Nucleus accumbens (tissue), 56 donors: Measurements from ENCODE around the gene RAD50.
"Not testable (repeated sequence)": the region's sequence is repeated elsewhere in the genome, so short reads cannot be mapped to it uniquely, and the experiment has no call there.

Experiments
- DNase-seq, 56 donors: peaks; one replicate each; lab custom pipeline; 2025; lab: John Stamatoyannopoulos, UW

RAD50 gene

GRCh38 chr5:132689513-132689912 is 132.7 kb downstream of the RAD50 start:
- DNase-seq = no peak

- DNase-seq = no peak
These were observed 133.4 kb downstream of the RAD50 start for GRCh38 chr5:132690156-132690555.

GRCh38 chr5:132691755-132692631 is 135.2 kb downstream of the RAD50 start:
- DNase-seq = not testable (repeated sequence)

GRCh38 chr5:132692632-132692967 is 135.8 kb downstream of the RAD50 start:
- DNase-seq = no peak
